NCI-H1694 (cell line): ENCODE measurements around the gene CACNG1.
"Not testable (repeated sequence)": the region's sequence is repeated elsewhere in the genome, so short reads cannot be mapped to it uniquely, and the experiment has no call there.

Experiments
- DNase-seq: peaks from one replicate; lab custom pipeline; 2025; lab: John Stamatoyannopoulos, UW

The CACNG1 gene

DNA sequence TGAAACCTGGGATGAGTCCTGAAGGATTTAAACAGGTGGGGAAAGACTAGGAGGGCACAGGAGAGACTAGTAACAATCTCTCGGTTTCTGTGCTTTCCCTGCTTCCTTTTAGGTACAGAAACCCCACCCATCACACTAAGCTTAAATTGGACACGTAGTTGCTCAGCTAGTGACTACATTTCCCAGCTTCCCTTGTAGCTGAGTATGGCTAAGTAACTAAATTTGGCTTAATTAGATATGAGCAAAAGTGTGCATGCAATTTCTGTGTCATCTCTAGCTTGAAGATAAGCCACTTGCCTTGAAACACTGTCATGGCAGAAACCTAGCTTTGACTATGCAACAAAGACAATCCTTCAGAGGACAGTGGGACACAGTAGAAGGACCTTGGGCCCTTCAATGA lies 36.5 kb downstream of the CACNG1 start:
- no peak for DNase-seq

DNA sequence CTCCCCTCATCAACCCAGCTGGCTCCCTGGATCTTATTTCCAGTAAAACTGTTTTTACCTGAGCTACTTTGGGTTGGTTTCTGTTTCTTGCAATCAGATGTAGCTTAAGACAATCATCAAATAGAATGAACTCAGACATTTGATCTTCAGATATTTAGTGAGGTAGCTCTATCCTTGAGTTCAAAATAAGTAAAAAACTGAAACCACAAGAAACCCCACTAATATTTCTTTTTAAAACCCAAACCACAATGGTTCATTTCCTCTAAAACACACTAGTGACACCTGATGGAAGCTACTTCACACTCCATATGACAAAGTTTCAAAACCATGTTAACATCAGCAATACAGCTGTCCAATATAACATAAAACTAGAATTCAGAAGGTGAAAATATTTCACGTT lies 37.8 kb downstream of the CACNG1 start:
- DNase-seq = no peak

DNA sequence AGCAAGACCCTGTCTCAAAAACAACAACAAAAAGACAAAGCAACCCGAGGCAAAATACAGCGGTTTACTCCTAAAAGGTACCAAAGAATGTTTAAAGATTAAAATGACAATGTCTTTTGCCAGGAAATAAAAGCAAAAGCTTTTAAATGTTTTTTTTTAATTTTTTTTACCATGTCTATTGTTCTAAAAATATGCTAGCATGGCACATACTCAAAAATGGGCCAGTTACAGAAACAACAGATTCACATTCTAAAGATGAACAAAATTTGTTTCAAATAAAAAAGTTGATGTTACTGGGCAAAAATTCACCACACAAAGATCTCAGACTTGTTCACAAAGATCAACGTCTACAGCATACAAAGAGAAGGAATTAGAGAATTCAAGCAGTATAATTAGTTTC lies 41.1 kb downstream of the CACNG1 start:
- no peak for DNase-seq

DNA sequence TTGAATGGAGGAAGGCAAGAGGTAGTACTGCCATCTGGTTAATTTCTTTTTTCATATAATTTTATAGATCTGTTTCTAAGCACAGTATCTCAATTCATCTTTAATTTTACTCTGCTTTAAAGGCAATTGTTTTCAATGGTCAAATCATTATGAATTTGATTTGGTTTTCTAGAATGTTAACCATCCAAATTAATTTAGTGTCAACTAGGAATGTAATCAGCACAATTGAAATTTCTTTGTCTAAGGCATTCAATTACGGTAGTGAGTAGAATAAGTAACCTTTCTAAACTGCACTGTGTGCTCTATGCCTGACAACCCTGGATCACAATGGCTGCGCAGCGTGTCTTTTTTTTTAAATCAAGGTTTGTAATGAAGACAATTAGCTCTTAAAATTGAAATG lies 44.3 kb downstream of the CACNG1 start:
- no peak for DNase-seq

DNA sequence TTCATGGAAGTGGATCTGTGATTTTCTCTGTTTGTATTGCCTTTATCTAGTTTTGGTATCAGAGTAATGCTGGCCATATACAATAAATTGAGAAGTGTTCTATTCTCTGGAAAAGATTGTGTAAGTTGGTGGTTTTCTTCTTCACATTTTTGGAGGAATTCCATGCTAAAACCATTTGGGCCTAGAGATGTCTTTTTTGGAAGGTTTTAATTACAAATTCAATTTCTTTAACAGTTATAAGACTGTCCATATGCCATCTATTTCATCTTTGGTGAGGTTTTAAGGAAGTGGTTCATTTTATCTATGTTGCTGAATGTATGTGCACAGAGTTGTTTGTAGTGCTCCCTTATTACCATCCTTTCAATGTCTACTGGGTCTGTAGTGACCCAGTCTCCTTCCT lies 46.0 kb downstream of the CACNG1 start:
- no peak for DNase-seq

DNA sequence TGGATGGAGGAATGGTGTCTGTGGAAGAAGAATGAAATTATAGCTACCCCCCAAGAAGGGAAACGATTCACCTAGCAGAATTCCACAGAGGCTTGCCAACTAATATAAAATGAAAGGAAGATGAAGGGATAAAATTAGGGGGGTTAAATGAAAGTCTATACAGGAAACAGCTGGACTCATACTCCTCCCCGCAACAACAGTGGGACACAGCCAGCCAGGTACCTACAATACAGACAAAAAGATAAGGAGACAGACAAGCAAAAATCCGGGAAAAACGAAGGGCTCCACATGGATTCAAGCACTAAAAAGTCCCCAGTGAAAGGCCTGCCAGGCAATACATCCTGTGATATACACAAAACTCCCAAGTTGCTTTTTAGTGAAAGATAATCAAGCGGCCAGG lies 47.9 kb downstream of the CACNG1 start:
- no peak for DNase-seq

DNA sequence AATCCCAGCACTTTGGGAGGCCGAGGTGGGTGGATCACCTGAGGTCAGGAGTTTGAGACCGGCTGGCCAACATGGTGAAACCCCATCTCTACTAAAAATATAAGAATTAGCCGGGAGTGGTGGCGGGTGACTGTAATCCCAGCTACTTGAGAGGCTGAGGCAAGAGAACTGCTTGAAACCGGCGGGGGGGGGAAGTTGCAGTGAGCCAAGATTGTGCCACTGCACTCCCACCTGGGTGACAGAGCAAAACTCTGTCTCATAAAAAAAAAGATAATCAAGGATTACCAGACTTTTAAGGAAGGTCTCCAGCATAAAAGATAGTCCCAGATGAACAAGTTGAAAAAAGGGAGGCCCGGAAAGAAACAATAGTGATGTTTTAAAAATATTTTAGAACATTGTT lies 48.4 kb downstream of the CACNG1 start:
- DNase-seq = not testable (repeated sequence)

DNA sequence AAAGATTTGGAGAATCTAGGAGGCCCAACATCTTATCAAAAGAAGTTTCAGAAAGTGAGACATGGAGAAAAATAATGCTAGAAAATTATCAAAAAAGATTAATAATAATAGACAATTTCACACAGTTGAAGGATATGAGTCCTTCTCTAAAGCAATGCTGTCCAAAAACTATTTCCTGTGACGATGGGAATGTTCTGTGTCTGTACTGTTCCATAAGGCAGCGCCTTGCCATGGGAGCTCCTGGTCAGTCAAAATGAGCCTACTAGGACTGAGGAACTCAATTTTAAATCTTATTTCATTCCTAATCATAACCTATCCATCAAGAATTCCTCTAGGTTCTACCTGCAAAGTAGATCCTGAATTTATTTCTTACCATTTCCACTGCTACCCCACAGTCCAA lies 49.0 kb downstream of the CACNG1 start:
- no peak for DNase-seq

DNA sequence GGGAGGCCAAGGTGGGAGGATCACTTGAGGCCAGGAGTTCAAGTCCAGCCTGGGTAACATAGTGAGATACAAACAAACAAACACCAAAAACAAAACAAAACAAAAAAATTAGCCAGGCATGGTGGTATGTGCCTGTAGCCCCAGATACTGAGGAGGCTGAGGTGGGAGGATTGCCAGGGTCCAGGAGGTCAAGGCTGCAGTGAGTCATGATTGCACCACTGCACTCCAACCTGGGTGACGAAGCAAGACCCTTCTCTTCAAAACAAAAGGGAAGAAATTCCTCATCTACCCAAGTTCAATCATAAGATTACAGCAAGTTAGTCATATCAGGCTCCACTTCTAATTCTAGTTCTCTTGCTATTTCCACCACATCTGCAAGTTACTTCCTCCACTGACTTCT lies 50.9 kb downstream of the CACNG1 start:
- DNase-seq = not testable (repeated sequence)

DNA sequence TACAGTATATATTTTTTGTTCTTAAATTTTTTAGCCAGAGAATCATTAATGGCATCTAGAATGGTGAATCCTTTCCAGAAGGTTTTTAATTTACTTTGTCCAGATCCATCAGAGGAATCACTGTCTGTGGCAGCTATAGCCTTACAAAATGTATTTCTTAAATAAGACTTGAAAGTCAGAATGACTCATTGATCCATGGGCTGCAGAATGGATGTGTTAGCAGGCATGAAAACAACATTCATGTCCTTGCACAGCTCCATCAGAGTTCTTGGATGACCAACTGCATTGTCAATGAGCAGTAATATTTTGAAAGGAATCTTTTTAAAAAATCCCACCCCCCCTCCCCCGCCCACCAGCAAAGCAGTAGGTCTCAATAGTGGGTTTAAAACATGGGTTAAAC lies 51.4 kb downstream of the CACNG1 start:
- DNase-seq = no peak

DNA sequence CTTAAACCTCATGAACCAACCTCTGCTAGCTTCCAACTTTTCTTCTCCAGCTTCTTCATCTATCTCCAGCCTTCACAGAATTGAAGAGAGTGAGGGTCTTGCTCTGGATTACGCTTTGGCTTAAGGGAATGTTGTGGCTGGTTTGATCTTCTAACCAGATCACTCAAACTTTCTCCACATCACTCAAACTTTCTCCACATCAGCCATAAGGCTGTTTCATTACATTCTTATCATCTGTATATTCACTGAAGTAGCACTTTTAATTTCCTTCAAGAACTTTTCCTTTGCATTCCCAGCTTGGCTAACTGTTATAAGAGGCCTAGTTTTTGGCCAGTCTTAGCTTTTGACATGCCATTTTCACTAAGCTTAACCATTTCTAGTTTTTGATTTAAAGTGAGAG lies 52.3 kb downstream of the CACNG1 start:
- no peak for DNase-seq

DNA sequence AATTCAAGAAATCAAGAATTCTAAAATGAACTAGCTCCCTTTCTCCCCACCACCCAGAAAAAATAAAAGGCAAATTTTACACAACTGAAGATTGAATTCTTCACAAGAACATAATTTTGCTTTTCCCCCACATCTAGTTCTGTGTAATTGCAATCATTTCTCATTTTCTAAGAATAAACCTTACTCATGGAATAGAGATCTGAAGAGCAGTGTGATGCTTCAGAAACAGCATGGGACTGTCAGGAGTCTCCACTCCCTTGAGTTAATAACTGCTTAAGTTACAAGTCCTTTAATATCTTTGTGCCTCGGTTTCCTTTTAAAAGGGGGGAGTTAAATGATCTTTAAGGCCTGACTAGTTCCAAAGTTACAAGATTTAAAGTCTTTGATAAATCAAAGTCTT lies 53.7 kb downstream of the CACNG1 start:
- DNase-seq = no peak

DNA sequence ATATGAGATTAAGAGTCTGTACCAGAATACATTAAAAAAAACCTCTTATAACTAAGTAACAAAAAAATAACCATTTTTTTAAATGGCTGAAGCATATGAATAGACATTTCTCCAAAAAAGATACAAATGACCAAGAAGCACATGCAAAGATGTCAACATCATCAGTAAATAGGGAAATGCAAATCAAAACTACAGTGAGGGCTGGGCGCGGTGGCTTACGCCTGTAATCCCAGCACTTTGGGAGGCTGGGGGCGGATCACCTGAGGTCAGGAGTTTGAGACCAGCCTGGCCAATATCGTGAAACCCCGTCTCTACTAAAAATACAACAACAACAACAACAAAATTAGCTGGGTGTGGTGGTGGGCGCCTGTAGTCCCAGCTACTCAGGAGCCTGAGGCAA lies 60.3 kb downstream of the CACNG1 start:
- not testable (repeated sequence) for DNase-seq

DNA sequence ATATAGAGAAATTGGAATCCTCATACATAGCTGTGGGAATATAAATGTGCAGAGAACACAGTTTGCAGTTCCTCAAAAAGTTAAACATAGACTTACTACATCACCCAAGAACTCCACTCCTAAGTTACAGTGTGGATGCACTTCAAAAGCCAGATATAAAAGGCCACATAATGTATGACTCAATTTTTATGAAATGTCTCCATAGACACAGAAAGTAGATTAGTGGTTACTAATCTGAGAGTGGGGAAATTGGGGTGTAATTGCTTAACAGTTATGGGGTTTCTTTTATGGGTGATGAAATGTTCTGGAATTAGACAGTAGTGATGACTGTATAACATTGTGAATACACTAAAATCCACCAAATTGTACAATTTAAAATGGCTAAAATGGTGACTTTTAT lies 60.9 kb downstream of the CACNG1 start:
- DNase-seq = no peak
